Measurements from ENCODE around the gene SKIC2.
"Not testable (repeated sequence)": the region's sequence is repeated elsewhere in the genome, so short reads cannot be mapped to it uniquely, and the experiment has no call there.

SKIC2 gene

GRCh38 chr6:32004864-32005537, 46.0 kb downstream of the SKIC2 start:
- not testable (repeated sequence) for H3K4me3 ChIP-seq (ENCODE audit: low read length in 2 of 2); H3K27ac ChIP-seq (ENCODE audit: low read length); H3K9ac ChIP-seq (ENCODE audit: low read length in 2 of 2); H3K36me3 ChIP-seq (ENCODE audit: control insufficient read depth in 2 of 2, insufficient read depth in 2 of 2, low read length in 2 of 2); H3K4me1 ChIP-seq (ENCODE audit: control insufficient read depth, insufficient read depth, low read length); H3K27me3 ChIP-seq (ENCODE audit: control insufficient read depth in 1 of 2, insufficient read depth in 2 of 2, low read length in 2 of 2); H3K9me3 ChIP-seq (ENCODE audit: control insufficient read depth in 2 of 2, low read length in 2 of 2)

GRCh38 chr6:32005538-32005880, 46.5 kb downstream of the SKIC2 start:
- H3K36me3 ChIP-seq (ENCODE audit: control insufficient read depth in 2 of 2, insufficient read depth in 2 of 2, low read length in 2 of 2); H3K4me3 ChIP-seq (ENCODE audit: low read length in 2 of 2); H3K27ac ChIP-seq (ENCODE audit: low read length); H3K4me1 ChIP-seq (ENCODE audit: control insufficient read depth, insufficient read depth, low read length); H3K27me3 ChIP-seq (ENCODE audit: control insufficient read depth in 1 of 2, insufficient read depth in 2 of 2, low read length in 2 of 2); H3K9ac ChIP-seq (ENCODE audit: low read length in 2 of 2); H3K9me3 ChIP-seq (ENCODE audit: control insufficient read depth in 2 of 2, low read length in 2 of 2): not testable (repeated sequence)

- H3K9me3 ChIP-seq (ENCODE audit: control insufficient read depth in 2 of 2, low read length in 2 of 2); H3K27ac ChIP-seq (ENCODE audit: low read length); H3K4me1 ChIP-seq (ENCODE audit: control insufficient read depth, insufficient read depth, low read length); H3K4me3 ChIP-seq (ENCODE audit: low read length in 2 of 2); H3K27me3 ChIP-seq (ENCODE audit: control insufficient read depth in 1 of 2, insufficient read depth in 2 of 2, low read length in 2 of 2); H3K36me3 ChIP-seq (ENCODE audit: control insufficient read depth in 2 of 2, insufficient read depth in 2 of 2, low read length in 2 of 2); H3K9ac ChIP-seq (ENCODE audit: low read length in 2 of 2): not testable (repeated sequence)
Observed at GRCh38 chr6:32005991-32006529, 47.1 kb downstream of the SKIC2 start.

GRCh38 chr6:32007086-32007485, 48.1 kb downstream of the SKIC2 start:
- H3K9me3 ChIP-seq (ENCODE audit: control insufficient read depth in 2 of 2, low read length in 2 of 2); H3K27ac ChIP-seq (ENCODE audit: low read length); H3K27me3 ChIP-seq (ENCODE audit: control insufficient read depth in 1 of 2, insufficient read depth in 2 of 2, low read length in 2 of 2); H3K36me3 ChIP-seq (ENCODE audit: control insufficient read depth in 2 of 2, insufficient read depth in 2 of 2, low read length in 2 of 2); H3K9ac ChIP-seq (ENCODE audit: low read length in 2 of 2); H3K4me3 ChIP-seq (ENCODE audit: low read length in 2 of 2); H3K4me1 ChIP-seq (ENCODE audit: control insufficient read depth, insufficient read depth, low read length): not testable (repeated sequence)

- not testable (repeated sequence) for H3K4me3 ChIP-seq (ENCODE audit: low read length in 2 of 2); H3K27me3 ChIP-seq (ENCODE audit: control insufficient read depth in 1 of 2, insufficient read depth in 2 of 2, low read length in 2 of 2); H3K9me3 ChIP-seq (ENCODE audit: control insufficient read depth in 2 of 2, low read length in 2 of 2); H3K27ac ChIP-seq (ENCODE audit: low read length); H3K36me3 ChIP-seq (ENCODE audit: control insufficient read depth in 2 of 2, insufficient read depth in 2 of 2, low read length in 2 of 2); H3K4me1 ChIP-seq (ENCODE audit: control insufficient read depth, insufficient read depth, low read length); H3K9ac ChIP-seq (ENCODE audit: low read length in 2 of 2)
Observed at GRCh38 chr6:32008037-32008436, 49.1 kb downstream of the SKIC2 start.

- H3K4me1 ChIP-seq (ENCODE audit: control insufficient read depth, insufficient read depth, low read length); H3K9ac ChIP-seq (ENCODE audit: low read length in 2 of 2); H3K36me3 ChIP-seq (ENCODE audit: control insufficient read depth in 2 of 2, insufficient read depth in 2 of 2, low read length in 2 of 2); H3K27ac ChIP-seq (ENCODE audit: low read length); H3K4me3 ChIP-seq (ENCODE audit: low read length in 2 of 2); H3K27me3 ChIP-seq (ENCODE audit: control insufficient read depth in 1 of 2, insufficient read depth in 2 of 2, low read length in 2 of 2); H3K9me3 ChIP-seq (ENCODE audit: control insufficient read depth in 2 of 2, low read length in 2 of 2): not testable (repeated sequence)
Observed at GRCh38 chr6:32008616-32009015, 49.6 kb downstream of the SKIC2 start.

GRCh38 chr6:32009537-32009936, 50.6 kb downstream of the SKIC2 start:
- H3K9me3 ChIP-seq (ENCODE audit: control insufficient read depth in 2 of 2, low read length in 2 of 2); H3K27ac ChIP-seq (ENCODE audit: low read length); H3K4me3 ChIP-seq (ENCODE audit: low read length in 2 of 2); H3K36me3 ChIP-seq (ENCODE audit: control insufficient read depth in 2 of 2, insufficient read depth in 2 of 2, low read length in 2 of 2); H3K9ac ChIP-seq (ENCODE audit: low read length in 2 of 2); H3K27me3 ChIP-seq (ENCODE audit: control insufficient read depth in 1 of 2, insufficient read depth in 2 of 2, low read length in 2 of 2); H3K4me1 ChIP-seq (ENCODE audit: control insufficient read depth, insufficient read depth, low read length): not testable (repeated sequence)

GRCh38 chr6:32010856-32011530, 52.0 kb downstream of the SKIC2 start:
- not testable (repeated sequence) for H3K4me3 ChIP-seq (ENCODE audit: low read length in 2 of 2)

GRCh38 chr6:32012941-32013617, 54.1 kb downstream of the SKIC2 start:
- H3K27ac ChIP-seq (ENCODE audit: low read length); H3K4me3 ChIP-seq (ENCODE audit: low read length in 2 of 2); H3K9ac ChIP-seq (ENCODE audit: low read length in 2 of 2); H3K27me3 ChIP-seq (ENCODE audit: control insufficient read depth in 1 of 2, insufficient read depth in 2 of 2, low read length in 2 of 2); H3K4me1 ChIP-seq (ENCODE audit: control insufficient read depth, insufficient read depth, low read length); H3K36me3 ChIP-seq (ENCODE audit: control insufficient read depth in 2 of 2, insufficient read depth in 2 of 2, low read length in 2 of 2); H3K9me3 ChIP-seq (ENCODE audit: control insufficient read depth in 2 of 2, low read length in 2 of 2): not testable (repeated sequence)

More at GRCh38 chr6:32010856-32011530, 52.0 kb downstream of the SKIC2 start:
- H3K27ac ChIP-seq (ENCODE audit: low read length); H3K9ac ChIP-seq (ENCODE audit: low read length in 2 of 2); H3K27me3 ChIP-seq (ENCODE audit: control insufficient read depth in 1 of 2, insufficient read depth in 2 of 2, low read length in 2 of 2); H3K9me3 ChIP-seq (ENCODE audit: control insufficient read depth in 2 of 2, low read length in 2 of 2); H3K4me1 ChIP-seq (ENCODE audit: control insufficient read depth, insufficient read depth, low read length); H3K36me3 ChIP-seq (ENCODE audit: control insufficient read depth in 2 of 2, insufficient read depth in 2 of 2, low read length in 2 of 2): not testable (repeated sequence)

- H3K36me3 ChIP-seq (ENCODE audit: control insufficient read depth in 2 of 2, insufficient read depth in 2 of 2, low read length in 2 of 2); H3K27ac ChIP-seq (ENCODE audit: low read length); H3K27me3 ChIP-seq (ENCODE audit: control insufficient read depth in 1 of 2, insufficient read depth in 2 of 2, low read length in 2 of 2); H3K9me3 ChIP-seq (ENCODE audit: control insufficient read depth in 2 of 2, low read length in 2 of 2); H3K9ac ChIP-seq (ENCODE audit: low read length in 2 of 2); H3K4me1 ChIP-seq (ENCODE audit: control insufficient read depth, insufficient read depth, low read length); H3K4me3 ChIP-seq (ENCODE audit: low read length in 2 of 2): not testable (repeated sequence)
Observed at GRCh38 chr6:32013738-32014137, 54.8 kb downstream of the SKIC2 start.

- not testable (repeated sequence) for H3K4me3 ChIP-seq (ENCODE audit: low read length in 2 of 2); H3K9me3 ChIP-seq (ENCODE audit: control insufficient read depth in 2 of 2, low read length in 2 of 2); H3K27me3 ChIP-seq (ENCODE audit: control insufficient read depth in 1 of 2, insufficient read depth in 2 of 2, low read length in 2 of 2); H3K4me1 ChIP-seq (ENCODE audit: control insufficient read depth, insufficient read depth, low read length); H3K36me3 ChIP-seq (ENCODE audit: control insufficient read depth in 2 of 2, insufficient read depth in 2 of 2, low read length in 2 of 2); H3K27ac ChIP-seq (ENCODE audit: low read length); H3K9ac ChIP-seq (ENCODE audit: low read length in 2 of 2)
Observed at GRCh38 chr6:32014547-32014946, 55.6 kb downstream of the SKIC2 start, which contains the start of gene C4B. TSS of gene C4B (plus strand) at chr6:32014795. CDS start at chr6:32014846, 51 bp downstream.

Data from stomach smooth muscle (tissue), 2 donors.